ENCODE data around the gene LRRC59.

DNA sequence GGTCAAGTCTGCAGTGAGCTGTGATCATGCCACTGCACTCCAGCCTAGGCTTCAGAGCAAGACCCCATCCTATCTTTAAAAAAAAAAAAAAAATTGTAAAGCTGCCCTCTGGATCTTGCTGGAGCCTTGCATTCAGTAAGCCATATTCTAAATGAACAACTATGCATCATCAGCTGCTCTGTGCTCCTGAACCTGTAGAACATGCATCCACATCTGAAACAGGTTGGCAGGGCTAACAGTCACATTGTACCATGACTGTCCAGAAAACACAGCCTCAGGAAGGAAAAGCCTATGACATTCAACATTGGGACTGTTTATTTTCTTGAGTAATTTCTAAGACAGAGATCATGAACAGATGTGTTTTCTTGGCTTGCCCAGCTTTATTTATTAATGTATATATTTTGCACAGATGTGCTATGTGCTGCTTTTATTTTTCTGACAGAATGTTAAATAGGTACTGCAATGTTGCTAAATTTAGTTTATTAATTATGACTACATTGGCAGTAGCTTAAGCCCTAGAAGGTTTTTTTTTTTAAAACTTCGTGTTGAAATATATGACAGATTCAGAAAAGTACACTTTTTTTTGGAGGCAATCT lies 48.5 kb upstream of the LRRC59 start:
- TF ChIP-seq, protein P1, sequence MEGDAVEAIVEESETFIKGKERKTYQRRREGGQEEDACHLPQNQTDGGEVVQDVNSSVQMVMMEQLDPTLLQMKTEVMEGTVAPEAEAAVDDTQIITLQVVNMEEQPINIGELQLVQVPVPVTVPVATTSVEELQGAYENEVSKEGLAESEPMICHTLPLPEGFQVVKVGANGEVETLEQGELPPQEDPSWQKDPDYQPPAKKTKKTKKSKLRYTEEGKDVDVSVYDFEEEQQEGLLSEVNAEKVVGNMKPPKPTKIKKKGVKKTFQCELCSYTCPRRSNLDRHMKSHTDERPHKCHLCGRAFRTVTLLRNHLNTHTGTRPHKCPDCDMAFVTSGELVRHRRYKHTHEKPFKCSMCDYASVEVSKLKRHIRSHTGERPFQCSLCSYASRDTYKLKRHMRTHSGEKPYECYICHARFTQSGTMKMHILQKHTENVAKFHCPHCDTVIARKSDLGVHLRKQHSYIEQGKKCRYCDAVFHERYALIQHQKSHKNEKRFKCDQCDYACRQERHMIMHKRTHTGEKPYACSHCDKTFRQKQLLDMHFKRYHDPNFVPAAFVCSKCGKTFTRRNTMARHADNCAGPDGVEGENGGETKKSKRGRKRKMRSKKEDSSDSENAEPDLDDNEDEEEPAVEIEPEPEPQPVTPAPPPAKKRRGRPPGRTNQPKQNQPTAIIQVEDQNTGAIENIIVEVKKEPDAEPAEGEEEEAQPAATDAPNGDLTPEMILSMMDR (IDR thresholded peaks at IDR 0.05) = no peak
- no peak for TF ChIP-seq POLR2A (IDR thresholded peaks at IDR 0.05)
